Neural cell (in vitro differentiated cells): ENCODE results near the gene INPP5A. TPM values are rescaled to one million over a fixed set of nuclear protein-coding genes. Genes with fewer than 3 reads are reported as not detected.

Experiments used
- H2AFZ ChIP-seq: fragments of 200-600, 300-800 bp; sonication (generic), shearing (Covaris generic); 2 replicates; pipeline ENCODE4 v1.6.0; 2014; ENCODE audit warnings: low read depth, mild to moderate bottlenecking, antibody characterized with exemption, low read length, moderate library complexity
- H3F3A ChIP-seq: fragments of 200-600 bp; shearing (Covaris generic); 2 replicates; pipeline ENCODE4 v1.6.1; 2016; ENCODE audit warnings: mild to moderate bottlenecking, moderate library complexity, mixed read lengths, antibody characterized with exemption, low read length; ENCODE audit not compliant: insufficient read depth, poor library complexity, severe bottlenecking
- H3K27ac ChIP-seq: fragments of 200-600, 300-800 bp; sonication (generic), shearing (Covaris generic); 2 replicates; pipeline ENCODE4 v1.5.1; 2014; ENCODE audit warnings: mild to moderate bottlenecking, low read length, moderate library complexity
- H3K27me3 ChIP-seq: fragments of 300-800, 200-600 bp; sonication (generic), shearing (Covaris generic); 2 replicates; pipeline ENCODE4 v1.6.0; 2014; ENCODE audit warnings: mild to moderate bottlenecking, low read depth, low read length, moderate library complexity; ENCODE audit not compliant: insufficient read depth
- H3K36me3 ChIP-seq: fragments of 300-800, 200-600 bp; sonication (generic), shearing (Covaris generic); 2 replicates; pipeline ENCODE4 v1.5.1; 2014; ENCODE audit warnings: mild to moderate bottlenecking, antibody characterized with exemption, low read length, moderate library complexity; ENCODE audit not compliant: insufficient read depth
- H3K4me2 ChIP-seq: fragments of 300-800, 200-600 bp; sonication (generic), shearing (Covaris generic); 2 replicates; pipeline ENCODE4 v1.6.0; 2014; ENCODE audit warnings: mild to moderate bottlenecking, low read length
- H3K4me3 ChIP-seq: fragments of 300-800, 200-600 bp; sonication (generic), shearing (Covaris generic); 2 replicates; pipeline ENCODE4 v1.5.1; 2014; ENCODE audit warnings: mild to moderate bottlenecking, low read length, moderate library complexity
- H3K79me2 ChIP-seq: fragments of 200-600 bp; shearing (Covaris generic); replicated peaks from 2 replicates; pipeline ENCODE4 v1.6.0; 2014; ENCODE audit warnings: mild to moderate bottlenecking, low read length, moderate library complexity; ENCODE audit not compliant: insufficient read depth
- H3K9ac ChIP-seq: fragments of 300-800, 200-600 bp; sonication (generic), shearing (Covaris generic); 2 replicates; pipeline ENCODE4 v1.6.1; 2016; ENCODE audit warnings: mild to moderate bottlenecking, low read length, mixed read lengths
- H3K9me2 ChIP-seq: fragments of 200-600 bp; shearing (Covaris generic); 2 replicates; pipeline ENCODE4 v1.6.1; 2016; ENCODE audit warnings: mild to moderate bottlenecking, low read length, mixed read lengths; ENCODE audit not compliant: insufficient read depth
- H3K9me3 ChIP-seq: fragments of 200-600, 300-800 bp; sonication (generic), shearing (Covaris generic); 2 replicates; pipeline ENCODE4 v1.6.1; 2016; ENCODE audit warnings: mild to moderate bottlenecking, mixed run types, low read length, moderate library complexity, mixed read lengths
- H4K20me1 ChIP-seq: fragments of 200-600 bp; shearing (Covaris generic); 2 replicates; pipeline ENCODE4 v1.6.1; 2016; ENCODE audit warnings: mild to moderate bottlenecking, mixed run types; ENCODE audit not compliant: insufficient read depth
- EP300 ChIP-seq: fragments of 450-650 bp; conservative IDR thresholded peaks from 2 replicates; pipeline ENCODE4 v1.6.1; 2014; ENCODE audit warnings: antibody characterized with exemption, mild to moderate bottlenecking, moderate library complexity; ENCODE audit not compliant: poor library complexity, severe bottlenecking
- EZH2 ChIP-seq: fragments of 200-600, 300-800 bp; shearing (Covaris generic), sonication (generic); IDR thresholded peaks from 2 replicates; pipeline ENCODE4 v1.6.1; 2014; ENCODE audit warnings: antibody characterized with exemption, low read length, borderline replicate concordance, mild to moderate bottlenecking; ENCODE audit not compliant: insufficient read depth, poor library complexity, severe bottlenecking
- MXI1 ChIP-seq: fragments of 450-650 bp; conservative IDR thresholded peaks from 2 replicates; pipeline ENCODE4 v1.6.1; 2014; ENCODE audit warnings: antibody characterized with exemption, mild to moderate bottlenecking; ENCODE audit not compliant: poor library complexity, severe bottlenecking
- POLR2AphosphoS5 ChIP-seq: IDR thresholded peaks from 2 replicates; pipeline ENCODE4 v1.6.1; 2012
- RAD21 ChIP-seq: fragments of 450-650 bp; conservative IDR thresholded peaks from 2 replicates; pipeline ENCODE4 v1.6.1; 2014; ENCODE audit warnings: antibody characterized with exemption, mild to moderate bottlenecking, moderate library complexity
- SMC3 ChIP-seq: fragments of 450-650 bp; conservative IDR thresholded peaks from 2 replicates; pipeline ENCODE4 v1.6.1; 2014; ENCODE audit warnings: antibody characterized with exemption, mild to moderate bottlenecking, moderate library complexity; ENCODE audit not compliant: poor library complexity
- TAF1 ChIP-seq: IDR thresholded peaks from 2 replicates; pipeline ENCODE4 v1.6.1; 2012; ENCODE audit warnings: low read depth
- polyA plus RNA-seq: library from polyadenylated mRNA; depleted of rRNA; stranded (reverse); fragments of >200 nt; gene quantifications from 2 replicates; pipeline ENCODE4 v1.2.3, GENCODE V29; 2014
- TF ChIP-seq, protein P1 (sequence below): IDR thresholded peaks from 2 replicates; pipeline ENCODE4 v1.6.1; 2012; ENCODE audit warnings: borderline replicate concordance
- TF ChIP-seq, protein P2 (sequence below): fragments of 450-650 bp; IDR thresholded peaks from 2 replicates; pipeline ENCODE4 v1.5.1; 2014; ENCODE audit warnings: antibody characterized with exemption, mild to moderate bottlenecking, moderate library complexity; ENCODE audit not compliant: poor library complexity, severe bottlenecking

Gene INPP5A
- polyA plus RNA-seq, 1 donor from 2014 or later, result 48.8 TPM

DNA sequence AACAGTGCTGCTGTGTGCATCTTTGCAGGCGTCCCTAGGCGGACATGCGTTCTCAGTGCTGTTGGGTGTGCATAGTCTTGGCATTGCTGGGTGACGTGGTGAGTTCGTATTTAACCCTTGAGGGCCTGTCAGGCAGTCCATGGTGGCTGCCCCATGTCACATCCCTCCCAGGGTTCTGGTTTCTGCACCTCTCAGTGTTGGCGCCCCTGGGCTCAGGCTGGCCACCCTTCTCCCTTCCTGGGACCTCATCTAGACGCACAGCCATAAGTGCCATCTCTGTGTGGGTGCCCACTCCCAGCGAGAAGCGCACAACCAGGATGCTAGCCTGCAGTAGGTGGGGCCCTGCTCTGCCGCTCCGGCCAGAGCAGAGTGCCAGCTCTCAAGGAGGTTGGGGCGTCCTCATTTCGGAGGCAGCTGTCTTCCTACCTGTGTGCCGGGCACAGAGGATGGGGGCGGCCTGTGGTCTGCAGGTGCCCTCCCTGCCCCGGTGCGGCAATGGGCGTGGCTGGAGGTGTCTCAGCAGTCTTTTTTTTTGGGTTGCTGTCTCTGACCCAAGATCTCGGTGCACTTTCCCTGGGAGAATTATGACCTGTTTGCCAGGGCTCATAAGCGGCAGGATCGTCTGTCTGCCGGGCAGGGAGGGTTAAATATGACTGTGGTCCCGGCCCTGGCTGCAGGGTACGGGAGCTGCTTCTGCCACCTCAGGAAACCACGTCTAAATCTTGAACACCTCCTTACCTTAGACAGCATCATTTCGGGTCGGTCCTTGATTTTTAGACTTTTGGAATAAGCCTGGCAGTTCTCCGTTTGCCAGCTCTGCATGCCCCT is 6.5 kb downstream of the INPP5A start:
- Histone ChIP-seq H3K79me2 (peaks cover 20% of the 10 kb centered on the region), H3K4me2 (no peak overlapping the region)

DNA sequence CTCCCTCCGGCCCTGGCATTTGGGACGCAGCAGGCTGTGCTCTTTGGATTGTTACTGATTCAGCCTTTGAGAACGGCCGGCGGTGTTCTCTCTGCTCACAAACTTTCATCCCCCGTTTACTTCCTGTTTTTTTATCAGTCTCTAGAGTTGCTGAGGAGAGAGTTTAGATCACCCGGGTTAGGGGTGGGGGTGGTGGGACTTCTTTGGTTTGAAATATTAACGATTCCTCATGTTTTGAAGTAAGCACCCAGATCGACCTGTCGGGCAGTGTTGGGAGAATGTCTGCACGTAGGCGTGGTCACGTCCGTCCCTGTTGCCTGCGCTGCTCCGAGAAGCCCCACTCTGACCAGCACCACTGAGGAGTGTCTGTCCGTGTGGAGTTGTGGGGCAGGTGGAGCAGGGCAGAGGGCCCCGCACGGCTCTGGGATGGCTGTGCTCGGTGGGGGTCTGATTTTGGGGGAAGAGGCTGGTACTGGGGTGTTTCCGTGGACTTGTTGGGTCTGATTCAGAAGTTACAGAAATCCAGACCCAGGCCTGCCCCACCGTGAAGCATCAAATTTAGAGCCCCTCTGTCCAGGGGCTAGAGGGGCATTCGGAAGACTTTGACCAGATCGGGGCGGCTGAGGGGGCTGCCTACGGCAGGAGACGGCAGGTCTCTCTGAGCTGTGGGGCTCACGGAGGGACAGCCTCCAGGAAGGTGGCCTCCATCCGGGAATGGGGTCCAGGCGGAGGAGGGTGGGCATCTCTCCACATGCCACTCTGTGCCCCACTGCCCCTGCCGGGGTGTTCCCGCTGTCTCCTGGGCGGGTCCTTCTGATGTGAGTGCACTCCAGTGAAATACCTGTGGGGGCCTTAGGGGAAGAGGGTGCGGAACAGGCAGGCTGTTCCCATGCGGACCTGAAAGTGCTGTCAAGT is 7.4 kb downstream of the INPP5A start:
- Histone ChIP-seq H3K27ac (no peak overlapping the region), H3F3A (no peaks in the 10 kb centered on the region), H3K9me3 (no peaks in the 10 kb centered on the region), H3K27me3 (no peaks in the 10 kb centered on the region), H3K36me3 (no peaks in the 10 kb centered on the region), H2AFZ (no peak overlapping the region), H4K20me1 (no peaks in the 10 kb centered on the region), H3K4me2 (no peak overlapping the region), H3K9me2 (no peaks in the 10 kb centered on the region), H3K79me2 (peaks cover 18% of the 10 kb centered on the region), H3K4me3 (no peak overlapping the region), H3K9ac (no peak overlapping the region)
- TF ChIP-seq POLR2AphosphoS5, result no peak
- TF ChIP-seq TAF1, result no peak
- TF ChIP-seq, protein P1, sequence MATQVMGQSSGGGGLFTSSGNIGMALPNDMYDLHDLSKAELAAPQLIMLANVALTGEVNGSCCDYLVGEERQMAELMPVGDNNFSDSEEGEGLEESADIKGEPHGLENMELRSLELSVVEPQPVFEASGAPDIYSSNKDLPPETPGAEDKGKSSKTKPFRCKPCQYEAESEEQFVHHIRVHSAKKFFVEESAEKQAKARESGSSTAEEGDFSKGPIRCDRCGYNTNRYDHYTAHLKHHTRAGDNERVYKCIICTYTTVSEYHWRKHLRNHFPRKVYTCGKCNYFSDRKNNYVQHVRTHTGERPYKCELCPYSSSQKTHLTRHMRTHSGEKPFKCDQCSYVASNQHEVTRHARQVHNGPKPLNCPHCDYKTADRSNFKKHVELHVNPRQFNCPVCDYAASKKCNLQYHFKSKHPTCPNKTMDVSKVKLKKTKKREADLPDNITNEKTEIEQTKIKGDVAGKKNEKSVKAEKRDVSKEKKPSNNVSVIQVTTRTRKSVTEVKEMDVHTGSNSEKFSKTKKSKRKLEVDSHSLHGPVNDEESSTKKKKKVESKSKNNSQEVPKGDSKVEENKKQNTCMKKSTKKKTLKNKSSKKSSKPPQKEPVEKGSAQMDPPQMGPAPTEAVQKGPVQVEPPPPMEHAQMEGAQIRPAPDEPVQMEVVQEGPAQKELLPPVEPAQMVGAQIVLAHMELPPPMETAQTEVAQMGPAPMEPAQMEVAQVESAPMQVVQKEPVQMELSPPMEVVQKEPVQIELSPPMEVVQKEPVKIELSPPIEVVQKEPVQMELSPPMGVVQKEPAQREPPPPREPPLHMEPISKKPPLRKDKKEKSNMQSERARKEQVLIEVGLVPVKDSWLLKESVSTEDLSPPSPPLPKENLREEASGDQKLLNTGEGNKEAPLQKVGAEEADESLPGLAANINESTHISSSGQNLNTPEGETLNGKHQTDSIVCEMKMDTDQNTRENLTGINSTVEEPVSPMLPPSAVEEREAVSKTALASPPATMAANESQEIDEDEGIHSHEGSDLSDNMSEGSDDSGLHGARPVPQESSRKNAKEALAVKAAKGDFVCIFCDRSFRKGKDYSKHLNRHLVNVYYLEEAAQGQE, result no peak
- TF ChIP-seq MXI1, result no peak
- TF ChIP-seq RAD21, result no peak
- TF ChIP-seq EP300, result no peak
- no peak for TF ChIP-seq SMC3
- TF ChIP-seq EZH2, result no peak

More for the DNA sequence above, 6.5 kb downstream of the INPP5A start:
- Histone ChIP-seq H3K36me3 (no peaks in the 10 kb centered on the region), H3K9ac (no peak overlapping the region), H3K4me3 (no peak overlapping the region), H3K9me2 (no peaks in the 10 kb centered on the region), H2AFZ (no peak overlapping the region), H3K9me3 (no peaks in the 10 kb centered on the region), H3K27me3 (no peaks in the 10 kb centered on the region), H3K27ac (no peak overlapping the region), H4K20me1 (no peaks in the 10 kb centered on the region), H3F3A (no peaks in the 10 kb centered on the region)
- TF ChIP-seq SMC3, result no peak
- TF ChIP-seq, protein P1, result no peak
- TF ChIP-seq POLR2AphosphoS5, result no peak
- TF ChIP-seq MXI1, result no peak
- no peak for TF ChIP-seq EP300
- TF ChIP-seq, protein P2, sequence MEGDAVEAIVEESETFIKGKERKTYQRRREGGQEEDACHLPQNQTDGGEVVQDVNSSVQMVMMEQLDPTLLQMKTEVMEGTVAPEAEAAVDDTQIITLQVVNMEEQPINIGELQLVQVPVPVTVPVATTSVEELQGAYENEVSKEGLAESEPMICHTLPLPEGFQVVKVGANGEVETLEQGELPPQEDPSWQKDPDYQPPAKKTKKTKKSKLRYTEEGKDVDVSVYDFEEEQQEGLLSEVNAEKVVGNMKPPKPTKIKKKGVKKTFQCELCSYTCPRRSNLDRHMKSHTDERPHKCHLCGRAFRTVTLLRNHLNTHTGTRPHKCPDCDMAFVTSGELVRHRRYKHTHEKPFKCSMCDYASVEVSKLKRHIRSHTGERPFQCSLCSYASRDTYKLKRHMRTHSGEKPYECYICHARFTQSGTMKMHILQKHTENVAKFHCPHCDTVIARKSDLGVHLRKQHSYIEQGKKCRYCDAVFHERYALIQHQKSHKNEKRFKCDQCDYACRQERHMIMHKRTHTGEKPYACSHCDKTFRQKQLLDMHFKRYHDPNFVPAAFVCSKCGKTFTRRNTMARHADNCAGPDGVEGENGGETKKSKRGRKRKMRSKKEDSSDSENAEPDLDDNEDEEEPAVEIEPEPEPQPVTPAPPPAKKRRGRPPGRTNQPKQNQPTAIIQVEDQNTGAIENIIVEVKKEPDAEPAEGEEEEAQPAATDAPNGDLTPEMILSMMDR, result no peak
- no peak for TF ChIP-seq EZH2
- TF ChIP-seq RAD21, result no peak
- no peak for TF ChIP-seq TAF1
